Mesendoderm (in vitro differentiated cells): ENCODE results near the gene HNRNPLL.
A peak's percentile ranks its signal among the peaks of the same experiment; 100 is the strongest.

ENCODE experiments used
- DNase-seq: peaks from one replicate; pipeline ENCODE4 v3.0.0; 2013
- H2AK5ac ChIP-seq: 2 replicates; pipeline ENCODE4 v1.6.1; 2013; ENCODE audit warnings: low read length, inconsistent platforms
- H2BK120ac ChIP-seq: 2 replicates; pipeline ENCODE4 v1.6.1; 2013; ENCODE audit warnings: low read depth, mild to moderate bottlenecking, low read length, moderate library complexity, mixed read lengths
- H2BK15ac ChIP-seq: replicated peaks from 2 replicates; pipeline ENCODE4 v1.6.1; 2013; ENCODE audit warnings: low read depth, mild to moderate bottlenecking, moderate library complexity
- H2BK5ac ChIP-seq: 2 replicates; pipeline ENCODE4 v1.6.1; 2013; ENCODE audit warnings: low read length, inconsistent platforms
- H3K18ac ChIP-seq: 2 replicates; pipeline ENCODE4 v1.6.1; 2013; ENCODE audit warnings: mild to moderate bottlenecking, low read length, mixed read lengths
- H3K23ac ChIP-seq: one replicate; pipeline ENCODE4 v1.6.1; 2013; ENCODE audit warnings: low read length
- H3K27ac ChIP-seq: 2 replicates; pipeline ENCODE4 v1.5.1; 2013; ENCODE audit warnings: low read depth, mild to moderate bottlenecking, inconsistent platforms, low read length, moderate library complexity
- H3K27me3 ChIP-seq: 2 replicates; pipeline ENCODE4 v1.6.1; 2013; ENCODE audit warnings: low read length, control low read depth, mild to moderate bottlenecking, inconsistent platforms; ENCODE audit not compliant: insufficient read depth, poor library complexity
- H3K36me3 ChIP-seq: 2 replicates; pipeline ENCODE4 v1.6.1; 2013; ENCODE audit warnings: low read length, inconsistent platforms; ENCODE audit not compliant: control insufficient read depth, insufficient read depth
- H3K4ac ChIP-seq: one replicate; pipeline ENCODE4 v1.6.1; 2013; ENCODE audit warnings: low read depth, mild to moderate bottlenecking, low read length, moderate library complexity
- H3K4me1 ChIP-seq: 2 replicates; pipeline ENCODE4 v1.6.1; 2013; ENCODE audit warnings: low read depth, low read length, inconsistent platforms; ENCODE audit not compliant: control insufficient read depth
- H3K4me2 ChIP-seq: 2 replicates; pipeline ENCODE4 v1.6.1; 2013; ENCODE audit warnings: low read length
- H3K4me3 ChIP-seq: 2 replicates; pipeline ENCODE4 v1.5.1; 2013; ENCODE audit warnings: mild to moderate bottlenecking, low read length
- H3K56ac ChIP-seq: one replicate; pipeline ENCODE4 v1.6.1; 2013; ENCODE audit warnings: low read length
- H3K79me1 ChIP-seq: 2 replicates; pipeline ENCODE4 v1.6.1; 2013; ENCODE audit warnings: low read length, inconsistent platforms
- H3K79me2 ChIP-seq: 2 replicates; pipeline ENCODE4 v1.6.1; 2013; ENCODE audit warnings: mild to moderate bottlenecking, low read length; ENCODE audit not compliant: control insufficient read depth, insufficient read depth
- H3K9ac ChIP-seq: 2 replicates; pipeline ENCODE4 v1.6.1; 2013; ENCODE audit warnings: low read length, inconsistent platforms
- H4K5ac ChIP-seq: one replicate; pipeline ENCODE4 v1.6.1; 2013; ENCODE audit warnings: low read length
- H4K8ac ChIP-seq: one replicate; pipeline ENCODE4 v1.6.1; 2013; ENCODE audit warnings: low read depth, mild to moderate bottlenecking, control low read depth, low read length, moderate library complexity
- WGBS: extraction: QIAGEN DNeasy Blood & Tissue Kit; methylation state at CpG from one replicate; pipeline ENCODE4 v1.1.7; 2013; ENCODE audit warnings: low lambda C conversion rate, missing lambda C conversion rate; ENCODE audit not compliant: insufficient coverage; ENCODE audit errors: extremely low coverage; 5-methylcytosine and 5-hydroxymethylcytosine counted together

The HNRNPLL gene

DNA sequence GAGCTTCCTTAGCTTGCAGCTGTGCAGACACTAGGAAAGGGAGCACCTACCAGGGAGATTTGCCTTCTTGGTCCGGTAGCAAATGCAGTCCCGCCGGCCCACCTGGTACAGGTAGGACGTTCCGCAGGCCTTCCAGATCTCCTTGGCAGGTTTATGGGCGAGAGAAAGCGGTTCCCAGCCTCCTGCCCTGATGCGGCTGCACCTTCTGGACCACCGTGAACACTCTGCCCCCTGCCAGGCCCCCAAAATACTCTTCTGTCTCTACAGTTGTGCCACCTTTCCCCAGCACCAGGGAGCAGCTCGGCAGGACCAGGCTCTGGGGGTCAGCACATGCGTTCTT, 67.4 kb downstream of the HNRNPLL start:
- Histone ChIP-seq H4K8ac (no peak overlapping the region), H4K5ac (no peak overlapping the region), H2BK5ac (no peak overlapping the region), H3K4me2 (no peak overlapping the region), H3K23ac (no peak overlapping the region), H3K4me3 (no peak overlapping the region), H3K36me3 (no peaks in the 10 kb centered on the region), H3K4ac (no peak overlapping the region), H3K27ac (no peak overlapping the region), H2BK120ac (no peak overlapping the region), H2AK5ac (no peak overlapping the region), H3K79me1 (no peaks in the 10 kb centered on the region), H3K18ac (no peak overlapping the region), H3K79me2 (no peaks in the 10 kb centered on the region), H3K4me1 (no peaks in the 10 kb centered on the region), H2BK15ac (no peak overlapping the region), H3K56ac (peak overlapping the region; percentile 1), H3K9ac (no peak overlapping the region), H3K27me3 (no peaks in the 10 kb centered on the region)
- DNase-seq: no peak
- no CpG with 5 or more reads among the region's 11 CpGs for WGBS

DNA sequence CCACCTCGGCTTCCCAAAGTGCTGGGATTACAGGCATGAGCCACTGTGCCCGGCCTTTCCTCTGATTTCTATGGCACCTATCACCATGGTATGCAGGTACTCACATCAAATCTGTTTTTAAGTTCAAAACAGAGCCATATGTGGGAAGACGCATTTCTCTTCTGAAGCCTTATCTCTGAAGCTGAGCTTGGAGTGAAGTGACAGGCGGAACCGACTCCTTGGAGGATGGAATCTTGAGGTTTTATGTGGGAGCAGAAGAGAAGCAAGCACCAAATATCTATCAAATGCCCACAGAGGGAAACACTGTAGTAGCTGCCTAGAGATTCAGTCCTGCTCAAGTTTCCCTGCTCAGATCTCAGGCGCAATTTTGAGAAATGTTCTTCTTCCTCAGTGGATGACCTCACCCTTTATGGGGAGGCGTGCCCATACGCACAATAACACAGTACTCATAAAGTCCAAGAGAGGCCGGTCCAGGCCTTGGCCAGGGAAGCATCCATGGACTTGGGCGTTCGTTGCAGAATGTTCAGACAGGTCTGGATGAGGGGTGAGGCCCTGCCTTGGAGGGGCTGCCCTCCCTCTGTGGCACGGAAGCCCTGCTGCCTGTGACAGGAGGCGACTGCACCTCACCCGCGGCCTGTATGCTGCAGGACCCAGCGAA, 67.9 kb downstream of the HNRNPLL start:
- Histone ChIP-seq H2BK120ac (no peak overlapping the region), H2BK5ac (no peak overlapping the region), H3K4me1 (no peaks in the 10 kb centered on the region), H3K23ac (peak overlapping the region; percentile 10), H3K79me1 (no peaks in the 10 kb centered on the region), H2AK5ac (peak overlapping the region; percentile 39), H4K5ac (no peak overlapping the region), H3K36me3 (no peaks in the 10 kb centered on the region), H3K9ac (no peak overlapping the region), H4K8ac (no peak overlapping the region), H3K4me2 (no peak overlapping the region), H3K79me2 (no peaks in the 10 kb centered on the region), H3K4ac (no peak overlapping the region), H3K4me3 (no peak overlapping the region), H3K18ac (no peak overlapping the region), H3K56ac (peak overlapping the region; percentile 1), H3K27me3 (no peaks in the 10 kb centered on the region), H3K27ac (no peak overlapping the region), H2BK15ac (no peak overlapping the region)
- no CpG with 5 or more reads among the region's 16 CpGs for WGBS
- DNase-seq: no peak

DNA sequence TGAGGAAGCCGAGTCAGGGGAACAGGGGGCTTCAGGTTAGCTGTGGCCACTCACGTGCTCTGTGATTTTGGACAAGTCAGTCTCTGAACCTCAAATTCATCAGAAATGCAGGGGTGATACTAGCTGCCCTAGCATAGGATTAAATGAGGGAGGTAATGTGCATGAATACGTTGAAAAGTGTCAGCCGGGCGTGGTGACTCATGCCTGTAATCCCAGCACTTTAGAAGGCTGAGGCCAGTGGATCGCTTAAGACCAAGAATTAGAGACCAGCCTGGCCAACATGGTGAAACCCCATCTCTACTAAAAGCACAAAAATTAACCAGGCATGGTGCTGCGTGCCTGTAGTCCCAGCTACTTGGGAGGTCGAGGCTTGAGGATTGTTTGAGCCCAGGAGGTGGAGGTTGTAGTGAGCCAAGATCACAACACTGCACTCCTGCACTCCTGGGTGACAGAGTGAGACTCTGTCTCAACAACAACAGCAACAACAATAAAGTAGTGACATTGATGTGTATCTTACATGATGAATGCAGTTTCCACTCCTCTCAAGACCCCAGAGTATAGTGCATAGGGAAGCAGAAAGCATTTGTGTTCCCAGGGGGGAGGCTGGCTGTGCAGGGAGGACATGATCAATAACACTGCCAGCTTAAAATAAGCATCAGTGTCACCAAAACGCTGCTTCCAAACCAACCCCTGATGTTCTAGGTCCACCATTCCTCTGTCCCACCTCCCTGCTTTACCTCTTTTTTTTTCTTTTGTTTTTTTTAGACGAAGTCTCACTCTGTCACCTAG, 68.8 kb downstream of the HNRNPLL start:
- no CpG with 5 or more reads among the region's 10 CpGs for WGBS
- Histone ChIP-seq H4K8ac (no peak overlapping the region), H3K56ac (peak overlapping the region; percentile 56), H2AK5ac (no peak overlapping the region), H3K4me1 (no peaks in the 10 kb centered on the region), H3K4me2 (no peak overlapping the region), H3K36me3 (no peaks in the 10 kb centered on the region), H3K79me1 (no peaks in the 10 kb centered on the region), H2BK5ac (no peak overlapping the region), H2BK15ac (no peak overlapping the region), H3K4ac (no peak overlapping the region), H3K4me3 (no peak overlapping the region), H3K79me2 (no peaks in the 10 kb centered on the region), H3K18ac (no peak overlapping the region), H3K27ac (no peak overlapping the region), H4K5ac (no peak overlapping the region), H3K9ac (no peak overlapping the region), H3K23ac (no peak overlapping the region), H3K27me3 (no peaks in the 10 kb centered on the region), H2BK120ac (no peak overlapping the region)
- no peak for DNase-seq

DNA sequence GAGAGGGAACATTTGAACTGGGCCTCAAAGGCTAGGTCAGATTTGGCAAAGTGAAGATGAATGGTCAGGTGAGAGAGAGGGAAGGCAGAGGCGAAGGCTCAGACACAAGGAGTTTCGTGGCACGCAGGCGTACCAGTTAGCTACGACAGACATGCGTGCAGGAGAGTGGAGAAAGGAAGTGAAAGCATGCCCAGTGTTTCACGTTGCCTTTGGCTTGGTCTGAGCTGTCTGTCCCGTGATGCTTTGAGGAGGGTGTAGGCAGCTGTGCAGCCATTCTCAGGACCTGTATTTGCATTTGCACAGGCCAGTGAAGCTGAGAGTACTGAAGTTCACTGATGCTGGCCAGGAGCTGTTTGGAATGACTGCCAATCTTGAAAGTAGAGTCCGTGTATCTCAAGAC, 69.5 kb downstream of the HNRNPLL start:
- Histone ChIP-seq H3K4me2 (no peak overlapping the region), H3K23ac (no peak overlapping the region), H3K9ac (no peak overlapping the region), H2AK5ac (peak overlapping the region; percentile 67), H3K27ac (no peak overlapping the region), H3K79me2 (no peaks in the 10 kb centered on the region), H3K4me1 (no peaks in the 10 kb centered on the region), H4K5ac (no peak overlapping the region), H3K4me3 (no peak overlapping the region), H3K4ac (no peak overlapping the region), H2BK120ac (no peak overlapping the region), H4K8ac (no peak overlapping the region), H2BK5ac (no peak overlapping the region), H3K36me3 (no peaks in the 10 kb centered on the region), H3K27me3 (no peaks in the 10 kb centered on the region), H3K18ac (no peak overlapping the region), H3K79me1 (no peaks in the 10 kb centered on the region), H2BK15ac (no peak overlapping the region), H3K56ac (peak overlapping the region; percentile 60)
- no peak for DNase-seq
- WGBS: no CpG with 5 or more reads among the region's 9 CpGs

DNA sequence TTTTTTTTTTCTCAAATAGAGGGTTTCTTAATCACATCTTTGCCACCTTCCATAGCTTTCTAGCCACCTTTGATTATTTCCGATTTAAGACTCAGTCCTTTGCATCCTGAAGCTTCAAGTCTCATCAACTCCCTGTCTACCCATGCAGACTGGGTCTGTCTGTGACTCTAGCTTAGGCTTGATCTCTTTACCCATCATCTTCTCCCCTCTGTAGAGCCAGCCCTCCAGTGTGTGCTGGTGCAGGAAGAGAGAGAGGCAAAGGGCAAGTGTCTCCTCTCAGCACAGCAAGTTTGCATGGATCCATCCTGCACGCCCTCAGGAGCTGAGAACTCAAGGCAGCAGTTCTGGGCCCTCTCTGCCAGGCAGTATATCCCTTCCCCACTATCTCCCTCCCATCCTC, 70.4 kb downstream of the HNRNPLL start:
- no peak overlapping the region for H2AK5ac ChIP-seq
- H4K8ac ChIP-seq: no peak overlapping the region
- H3K36me3 ChIP-seq: no peaks in the 10 kb centered on the region
- no peaks in the 10 kb centered on the region for H3K79me2 ChIP-seq
- no peaks in the 10 kb centered on the region for H3K79me1 ChIP-seq
- no peak overlapping the region for H3K27ac ChIP-seq
- no peaks in the 10 kb centered on the region for H3K27me3 ChIP-seq
- no peaks in the 10 kb centered on the region for H3K4me1 ChIP-seq
- H3K4me2 ChIP-seq: no peak overlapping the region
- H3K4me3 ChIP-seq: no peak overlapping the region
- H2BK5ac ChIP-seq: no peak overlapping the region
- no peak overlapping the region for H3K9ac ChIP-seq
- no peak overlapping the region for H2BK15ac ChIP-seq
- no peak overlapping the region for H3K23ac ChIP-seq
- H2BK120ac ChIP-seq: no peak overlapping the region
- no peak overlapping the region for H3K18ac ChIP-seq
- no peak overlapping the region for H3K4ac ChIP-seq
- no peak overlapping the region for H4K5ac ChIP-seq
- no peak for DNase-seq
- no CpG with 5 or more reads among the region's 2 CpGs for WGBS
- H3K56ac ChIP-seq: no peak overlapping the region
